ENCODE measurements around the gene PAX5. TPM values are rescaled to one million over a fixed set of nuclear protein-coding genes. Genes with fewer than 3 reads are reported as not detected.

Gene PAX5
- total and polyA plus RNA-seq, 2 donors (not counting 1 experiment from before 2014, with no cell fraction given), result not detected

DNA sequence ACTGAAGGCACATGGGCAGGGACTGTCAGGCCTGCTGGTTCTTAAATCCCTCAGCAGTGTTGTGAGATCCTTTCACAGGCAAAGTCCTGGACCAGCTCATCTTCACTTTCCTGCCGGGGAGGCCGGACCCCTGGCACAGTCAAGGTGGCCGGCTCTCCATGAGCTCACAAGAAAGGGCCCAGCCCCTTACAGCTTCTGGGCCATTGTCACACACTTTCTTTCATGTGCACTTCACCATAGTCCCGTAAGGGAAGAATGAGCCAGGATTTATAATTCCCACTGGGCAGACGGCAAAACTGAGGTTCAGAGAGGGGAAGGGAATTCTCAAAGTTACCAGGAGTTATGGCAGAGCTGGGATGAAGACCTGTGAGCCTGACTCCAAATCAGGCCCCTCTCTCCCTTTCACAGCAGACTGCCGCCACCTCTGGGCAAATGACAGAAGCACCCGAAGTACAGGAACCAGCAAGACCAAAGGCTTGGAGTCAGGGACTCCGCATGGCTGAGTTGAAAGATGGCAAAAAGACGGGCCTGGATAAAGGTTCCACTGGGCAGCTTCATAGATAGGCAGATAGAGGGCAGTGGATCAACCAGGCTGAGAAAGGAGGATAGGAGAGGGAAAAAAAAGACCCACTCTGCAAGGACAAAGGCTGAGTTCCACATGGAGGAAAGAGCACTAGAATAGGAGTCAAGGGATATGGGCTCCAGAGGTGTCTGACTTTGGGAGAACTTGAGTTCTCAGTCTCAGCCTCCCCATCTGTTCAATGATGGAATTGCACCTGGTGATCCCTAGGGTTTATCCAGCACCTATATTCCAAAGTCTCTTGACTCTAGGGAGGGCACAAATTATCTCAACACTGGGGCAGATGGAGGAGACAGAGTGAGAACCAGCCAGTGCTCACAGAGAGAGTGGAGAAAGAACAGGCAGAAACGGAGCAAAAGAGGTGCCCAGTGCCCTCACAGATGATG, 128.7 kb downstream of the PAX5 start:
- H3K27me3 ChIP-seq (ENCODE audit: control insufficient read depth, insufficient read depth, low read length), result peaks cover 6% of the 10 kb centered on the region
- no peaks in the 10 kb centered on the region for H3K9me3 ChIP-seq (ENCODE audit: control insufficient read depth, insufficient read depth, low read depth, low read length)
- H3K9ac ChIP-seq (ENCODE audit: insufficient read depth, low read length), result no peak overlapping the region
- H3K79me2 ChIP-seq (ENCODE audit: control insufficient read depth, insufficient read depth, low read length), result no peaks in the 10 kb centered on the region
- H3K4me1 ChIP-seq (ENCODE audit: control insufficient read depth, extremely low read depth, insufficient read depth, low read length), result no peaks in the 10 kb centered on the region
- H3K4me2 ChIP-seq (ENCODE audit: extremely low read depth, insufficient read depth, low read length), result no peak overlapping the region
- H3K27ac ChIP-seq (ENCODE audit: insufficient read depth, low read length), result no peak overlapping the region
- DNase-seq (ENCODE audit: low read depth in 2 of 2), result no peak
- TF ChIP-seq CTCF (conservative IDR thresholded peaks at IDR 0.05 in 1 of 2, IDR thresholded peaks at IDR 0.05 in 1 of 2; ENCODE audit: low read depth in 1 of 2, low read length in 2 of 2), result peak in 1 of 2 donors; percentile 5
- TF ChIP-seq EZH2 (IDR thresholded peaks at IDR 0.05; ENCODE audit: low read length, missing control alignments), result no peak
- H3K36me3 ChIP-seq (ENCODE audit: control insufficient read depth, insufficient read depth, low read length), result no peaks in the 10 kb centered on the region
- H3K4me3 ChIP-seq (replicated peaks in 1 of 4; ENCODE audit: control extremely low read depth in 1 of 4, insufficient read depth in 1 of 4, low read depth in 3 of 4, low read length in 4 of 4), result no peak overlapping the region
- no peak overlapping the region for H2AFZ ChIP-seq (ENCODE audit: low read length)
- H4K20me1 ChIP-seq (ENCODE audit: control insufficient read depth, extremely low read depth, insufficient read depth, low read length), result no peaks in the 10 kb centered on the region

DNA sequence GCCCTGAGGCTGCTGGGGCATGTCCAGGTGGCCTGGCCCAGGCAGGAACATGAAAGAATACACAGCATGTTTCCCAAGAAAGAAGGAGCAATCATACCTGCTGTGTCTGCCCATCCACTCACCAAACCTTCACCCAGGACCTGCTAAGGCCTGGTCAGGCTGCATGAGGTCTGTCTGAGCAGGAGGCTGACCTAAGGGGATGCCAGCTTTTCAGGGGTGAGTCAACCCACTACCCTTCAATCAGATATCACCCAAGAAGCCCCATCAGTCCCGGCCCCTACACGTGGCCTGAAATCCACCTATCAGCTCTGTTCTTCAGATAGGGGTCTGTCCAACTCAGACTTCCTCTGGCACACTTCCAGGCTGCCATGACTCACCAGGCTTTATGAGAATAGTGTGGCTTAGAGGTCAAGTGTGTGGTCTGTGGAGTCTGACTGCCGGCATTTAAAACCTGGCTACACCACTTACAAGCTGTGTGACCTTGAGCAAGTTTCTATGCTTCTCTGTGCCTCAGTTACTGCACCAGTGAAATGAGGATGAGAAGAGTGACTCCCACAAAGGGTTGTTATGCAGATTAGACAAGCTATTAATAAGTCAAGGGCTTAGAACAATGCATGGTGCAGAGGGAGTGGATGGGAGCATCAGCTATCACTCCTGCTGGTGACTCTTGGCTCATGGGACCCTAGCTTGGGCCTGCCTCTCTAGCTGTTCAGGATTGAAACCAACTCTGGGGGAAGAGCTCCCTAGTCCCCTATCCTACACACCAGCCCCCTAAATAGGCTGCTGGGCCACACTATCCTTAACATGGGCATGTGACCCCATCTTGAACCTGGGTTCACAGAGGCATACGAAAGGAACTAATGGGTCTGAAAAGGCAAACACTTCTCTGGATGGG, 130.3 kb downstream of the PAX5 start:
- Histone ChIP-seq H3K4me2 (ENCODE audit: extremely low read depth, insufficient read depth, low read length) (no peak overlapping the region), H3K4me1 (ENCODE audit: control insufficient read depth, extremely low read depth, insufficient read depth, low read length) (no peaks in the 10 kb centered on the region), H3K4me3 (replicated peaks in 1 of 4; ENCODE audit: control extremely low read depth in 1 of 4, insufficient read depth in 1 of 4, low read depth in 3 of 4, low read length in 4 of 4) (no peak overlapping the region), H3K9me3 (ENCODE audit: control insufficient read depth, insufficient read depth, low read depth, low read length) (no peaks in the 10 kb centered on the region), H3K36me3 (ENCODE audit: control insufficient read depth, insufficient read depth, low read length) (no peaks in the 10 kb centered on the region), H4K20me1 (ENCODE audit: control insufficient read depth, extremely low read depth, insufficient read depth, low read length) (no peaks in the 10 kb centered on the region), H2AFZ (ENCODE audit: low read length) (no peak overlapping the region), H3K27me3 (ENCODE audit: control insufficient read depth, insufficient read depth, low read length) (peaks cover 8% of the 10 kb centered on the region), H3K79me2 (ENCODE audit: control insufficient read depth, insufficient read depth, low read length) (no peaks in the 10 kb centered on the region), H3K9ac (ENCODE audit: insufficient read depth, low read length) (no peak overlapping the region), H3K27ac (ENCODE audit: insufficient read depth, low read length) (no peak overlapping the region)
- DNase-seq (ENCODE audit: low read depth in 2 of 2), result peak; percentile 48 to 90
- TF ChIP-seq EZH2 (IDR thresholded peaks at IDR 0.05; ENCODE audit: low read length, missing control alignments) (no peak), CTCF (conservative IDR thresholded peaks at IDR 0.05 in 1 of 2, IDR thresholded peaks at IDR 0.05 in 1 of 2; ENCODE audit: low read depth in 1 of 2, low read length in 2 of 2) (no peak)
